GM19351 (cell line): ENCODE results near the gene PRPF8.
"Not testable (repeated sequence)": the region's sequence is repeated elsewhere in the genome, so short reads cannot be mapped to it uniquely, and the experiment has no call there.

Source experiments
- ATAC-seq: cut with Tn5 transposase; IDR thresholded peaks from one replicate; pipeline ENCODE4 v1.9.1; 2021; ENCODE audit warnings: mild to moderate bottlenecking, moderate library complexity; ENCODE audit not compliant: unreplicated experiment

The PRPF8 gene

GRCh38 chr17:1716912-1717695, 32.4 kb upstream of the PRPF8 start:
- ATAC-seq = peak; percentile 44

GRCh38 chr17:1716076-1716911, 31.6 kb upstream of the PRPF8 start:
- peak; percentile 71 for ATAC-seq

DNA sequence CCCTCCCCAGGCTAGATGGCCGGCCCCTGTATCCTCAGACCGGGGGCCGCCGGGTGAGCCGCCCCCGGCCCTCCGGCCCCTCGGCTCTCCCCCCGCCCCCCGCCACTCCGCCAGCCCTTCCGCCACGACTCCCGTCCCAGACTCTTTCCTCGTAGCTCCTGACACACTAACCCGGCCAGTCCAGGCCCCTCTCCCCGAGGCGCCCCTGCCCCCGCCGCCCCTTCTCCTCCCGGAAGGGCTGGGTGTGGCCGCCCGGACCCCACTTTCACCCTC, 31.1 kb upstream of the PRPF8 start:
- ATAC-seq = no peak

GRCh38 chr17:1714980-1715802, 30.5 kb upstream of the PRPF8 start:
- ATAC-seq = no peak

GRCh38 chr17:1714427-1714979, 29.8 kb upstream of the PRPF8 start:
- no peak for ATAC-seq

DNA sequence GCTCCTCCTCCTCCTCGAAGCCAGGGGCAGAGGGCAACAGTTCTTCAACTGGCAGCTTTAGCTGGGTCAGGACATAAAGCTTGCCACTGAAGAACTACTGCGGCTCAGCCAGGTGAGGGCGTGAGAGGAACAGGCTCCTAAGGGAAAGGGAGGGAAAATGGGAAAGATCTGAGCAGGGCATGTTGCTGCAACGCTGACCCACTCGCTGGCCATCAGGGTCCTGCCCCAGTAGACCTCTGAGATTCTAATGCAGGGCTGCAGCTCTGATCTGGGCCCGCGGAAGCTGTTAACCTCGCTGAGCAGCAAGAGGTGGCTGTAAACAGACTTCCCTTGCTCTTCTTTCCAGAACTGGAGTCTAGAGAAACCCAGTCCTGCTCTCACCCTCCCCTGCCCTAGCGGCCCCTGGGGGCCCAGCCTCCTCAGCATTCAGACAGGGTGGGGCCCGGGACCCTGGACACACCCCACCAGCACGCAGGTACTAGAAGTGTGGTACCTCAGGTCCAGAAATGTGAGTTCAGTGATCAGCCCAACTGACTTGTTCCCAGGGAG, 29.3 kb upstream of the PRPF8 start:
- no peak for ATAC-seq

- ATAC-seq = no peak
These were observed 28.7 kb upstream of the PRPF8 start for GRCh38 chr17:1713160-1713877.

- ATAC-seq = no peak
These were observed 27.6 kb upstream of the PRPF8 start for GRCh38 chr17:1712271-1712670.

DNA sequence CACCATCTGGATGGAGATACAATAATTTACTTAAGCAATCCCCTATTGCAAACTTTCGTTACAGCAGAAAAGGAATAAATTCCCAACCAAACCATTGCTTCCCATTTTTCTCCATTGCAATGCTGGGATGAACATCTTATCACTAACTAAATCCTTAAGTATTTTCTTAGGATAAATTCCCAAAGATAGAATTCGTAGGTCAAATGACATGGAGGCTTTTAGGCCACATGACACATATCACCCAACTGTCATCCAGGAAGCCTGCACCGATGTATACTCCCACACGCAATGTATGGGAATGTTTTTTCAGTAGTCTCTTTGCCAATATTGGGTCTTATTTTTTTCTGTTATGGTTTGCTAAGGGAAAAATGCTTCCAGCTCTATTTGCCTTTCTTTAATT, 27.1 kb upstream of the PRPF8 start:
- no peak for ATAC-seq

DNA sequence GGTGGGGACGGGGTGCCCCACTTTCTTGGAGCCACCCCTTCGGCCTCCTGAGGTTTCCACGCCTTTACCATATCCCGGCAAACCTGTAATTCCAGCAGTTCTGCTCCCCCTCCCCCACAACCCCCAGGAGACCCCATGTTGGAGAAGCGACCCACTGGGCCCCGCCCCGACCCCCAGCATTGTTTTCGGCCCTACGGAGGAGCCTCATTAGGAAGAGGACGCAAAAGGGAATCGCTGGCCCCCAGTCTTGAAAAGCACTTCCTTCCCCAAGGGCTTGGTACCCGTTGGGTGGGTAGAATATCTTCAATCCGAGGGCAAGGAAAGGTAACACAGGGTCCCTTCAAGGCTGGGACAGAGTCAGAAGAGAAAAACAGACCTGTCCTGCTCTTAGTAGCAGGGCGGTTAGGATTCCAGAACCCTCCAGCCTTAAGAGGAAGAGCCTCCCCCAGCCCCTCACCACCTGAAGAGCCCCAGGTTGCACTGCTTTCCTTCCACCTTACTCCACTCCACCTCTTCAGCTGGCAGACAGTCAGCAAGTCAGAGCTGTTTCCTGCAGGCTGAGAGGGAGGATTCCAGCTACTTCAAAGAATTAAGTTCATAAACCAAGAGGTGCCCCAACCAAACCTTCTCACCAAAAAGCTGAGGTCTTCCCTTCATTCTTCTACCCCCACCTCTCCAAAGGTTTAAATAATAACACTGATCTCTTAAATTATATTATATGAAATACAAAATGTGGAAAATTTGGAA, 26.3 kb upstream of the PRPF8 start:
- no peak for ATAC-seq

DNA sequence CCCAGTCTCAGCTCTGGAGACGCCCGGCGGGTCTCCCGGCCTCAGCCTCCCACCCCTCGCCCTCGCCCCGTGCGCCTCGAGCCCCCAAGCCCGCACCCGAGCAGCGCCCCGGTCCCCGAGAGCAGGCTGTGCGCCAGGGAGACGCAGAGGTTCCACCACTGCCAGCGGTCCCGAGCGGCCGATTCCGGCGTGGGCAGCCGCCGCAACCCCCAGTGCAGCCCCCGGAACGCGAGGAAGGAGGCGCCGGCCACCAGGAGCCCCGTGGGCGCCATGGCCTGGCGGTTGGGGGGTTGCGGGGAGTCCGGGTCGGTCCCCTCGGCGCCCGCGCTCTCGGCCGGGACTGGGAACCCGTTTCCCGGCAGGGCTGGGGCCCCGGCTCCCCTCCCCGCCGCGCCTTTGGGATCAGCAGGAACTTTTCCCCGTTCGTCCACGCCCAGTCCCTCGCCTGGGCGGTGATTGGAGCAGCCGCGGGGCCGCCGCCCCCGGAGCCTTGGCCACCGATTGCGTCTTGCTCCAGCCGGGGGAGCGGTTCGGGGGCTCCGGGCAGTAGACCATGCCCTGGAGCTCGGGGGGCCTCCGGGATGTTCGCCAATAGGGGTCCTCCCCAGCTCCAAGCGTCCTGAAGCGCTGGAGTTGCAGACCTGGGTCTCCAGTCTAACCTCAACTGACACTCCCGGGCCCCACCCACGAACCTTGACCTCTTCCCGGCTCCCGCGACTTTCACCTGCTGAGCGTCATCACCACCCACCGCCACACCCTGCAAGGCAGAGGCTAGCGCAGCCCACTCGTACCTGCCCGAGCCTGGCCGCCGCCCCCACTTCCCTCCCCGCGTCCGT, 25.5 kb upstream of the PRPF8 start, which contains the start of gene TLCD2:
Gene TLCD2, minus strand, starts transcription at position 407 of the 836 bp plus-strand sequence. Its CDS starts 135 bp downstream, at position 272.
- ATAC-seq = no peak

- no peak for ATAC-seq
These were observed 24.8 kb upstream of the PRPF8 start for GRCh38 chr17:1709403-1709951.

GRCh38 chr17:1708791-1709346, 24.2 kb upstream of the PRPF8 start:
- ATAC-seq = not testable (repeated sequence)

DNA sequence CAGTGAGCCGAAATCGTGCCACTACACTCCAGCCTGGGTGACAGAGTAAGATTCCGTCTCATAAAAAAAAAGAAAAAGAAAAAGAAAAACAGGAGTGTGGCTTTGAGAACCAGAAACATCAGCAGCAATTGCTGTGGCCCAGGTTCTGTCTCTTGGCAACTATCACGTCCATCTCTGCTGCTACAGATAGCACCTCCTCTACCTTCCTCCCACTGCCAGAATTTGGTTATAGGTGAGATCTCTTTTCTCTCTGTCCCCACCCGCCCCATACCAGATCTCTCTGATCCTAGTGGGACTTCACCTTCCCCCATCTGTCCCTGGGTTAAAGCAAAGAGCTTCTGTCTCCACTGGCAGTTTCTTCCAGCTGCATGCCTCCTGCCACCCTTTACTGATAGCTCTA, 22.4 kb upstream of the PRPF8 start:
- ATAC-seq = no peak

GRCh38 chr17:1705004-1705403, 20.3 kb upstream of the PRPF8 start:
- ATAC-seq = no peak

- ATAC-seq = no peak
These were observed 18.4 kb upstream of the PRPF8 start for GRCh38 chr17:1703063-1703462.

GRCh38 chr17:1699891-1700290, 15.2 kb upstream of the PRPF8 start:
- ATAC-seq = not testable (repeated sequence)

GRCh38 chr17:1697681-1698080, 13.0 kb upstream of the PRPF8 start:
- no peak for ATAC-seq
